Brain pericyte (primary cell): Measurements from ENCODE around the gene HGS.

Experiments
- DNase-seq: peaks from one replicate; pipeline ENCODE4 v3.0.0-alpha.2; 2012; ENCODE audit warnings: low read depth, low spot score

Gene HGS

DNA sequence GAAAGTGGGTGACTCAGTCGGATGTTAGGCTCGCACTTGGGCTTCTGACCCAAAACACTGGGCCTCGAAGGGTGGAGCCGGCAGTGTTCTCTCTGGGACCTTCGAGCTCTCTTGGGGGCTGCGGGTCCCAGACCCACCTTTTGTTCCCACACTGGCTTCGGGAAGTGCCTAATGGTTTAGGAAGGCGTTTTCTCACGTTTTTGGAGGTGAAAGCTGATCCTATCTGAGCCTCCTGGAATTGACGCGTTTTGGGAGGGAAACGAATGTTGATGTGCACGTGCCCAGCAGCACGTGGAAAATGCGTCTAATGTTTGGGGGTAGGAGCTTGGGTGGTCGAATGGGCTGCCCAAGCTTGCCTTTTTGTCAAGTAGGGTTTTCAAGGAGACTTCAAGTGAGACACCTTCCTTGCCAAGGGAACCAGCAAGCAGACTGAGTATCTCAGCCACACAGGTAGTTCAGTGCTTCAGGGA lies 666 bp downstream of the HGS start:
- DNase-seq: no peak

DNA sequence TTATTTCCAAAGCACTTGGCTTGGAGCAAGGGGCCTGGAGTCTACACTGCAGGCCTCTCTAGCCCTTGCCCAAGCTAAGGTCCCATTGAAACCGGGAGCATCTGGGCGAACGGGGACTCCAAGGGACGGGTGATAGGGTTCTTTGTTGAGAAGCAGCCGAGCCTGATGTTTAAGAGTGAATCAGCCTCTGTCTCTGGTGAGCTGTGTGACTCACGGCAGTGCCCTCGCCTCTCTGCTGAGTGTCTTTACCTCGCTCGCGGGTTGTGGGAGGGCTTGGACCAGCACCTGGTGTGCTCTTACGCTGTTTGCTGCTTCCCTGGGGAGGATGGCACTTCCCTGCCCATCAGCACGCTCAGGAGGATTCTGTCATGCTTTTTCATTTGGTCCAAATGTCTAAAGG lies 1.3 kb downstream of the HGS start:
- DNase-seq: no peak

DNA sequence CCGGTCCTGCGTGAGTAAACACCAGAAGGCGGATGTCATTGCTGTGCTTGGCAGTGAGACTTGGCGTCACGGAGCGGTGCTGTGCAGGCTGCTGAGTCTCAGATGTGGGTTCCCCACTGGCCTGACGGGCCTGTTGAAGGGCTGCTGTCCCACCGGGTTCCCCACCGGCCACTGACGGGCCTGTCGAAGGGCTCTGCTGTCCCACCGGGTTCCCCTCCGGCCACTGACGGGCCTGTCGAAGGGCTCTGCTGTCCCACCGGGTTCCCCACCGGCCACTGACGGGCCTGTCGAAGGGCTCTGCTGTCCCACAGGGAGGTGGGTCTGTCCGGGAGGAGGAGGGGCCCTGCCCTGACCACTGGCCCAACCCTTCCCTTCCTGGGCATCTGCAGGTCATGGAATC lies 2.8 kb downstream of the HGS start:
- DNase-seq: no peak

DNA sequence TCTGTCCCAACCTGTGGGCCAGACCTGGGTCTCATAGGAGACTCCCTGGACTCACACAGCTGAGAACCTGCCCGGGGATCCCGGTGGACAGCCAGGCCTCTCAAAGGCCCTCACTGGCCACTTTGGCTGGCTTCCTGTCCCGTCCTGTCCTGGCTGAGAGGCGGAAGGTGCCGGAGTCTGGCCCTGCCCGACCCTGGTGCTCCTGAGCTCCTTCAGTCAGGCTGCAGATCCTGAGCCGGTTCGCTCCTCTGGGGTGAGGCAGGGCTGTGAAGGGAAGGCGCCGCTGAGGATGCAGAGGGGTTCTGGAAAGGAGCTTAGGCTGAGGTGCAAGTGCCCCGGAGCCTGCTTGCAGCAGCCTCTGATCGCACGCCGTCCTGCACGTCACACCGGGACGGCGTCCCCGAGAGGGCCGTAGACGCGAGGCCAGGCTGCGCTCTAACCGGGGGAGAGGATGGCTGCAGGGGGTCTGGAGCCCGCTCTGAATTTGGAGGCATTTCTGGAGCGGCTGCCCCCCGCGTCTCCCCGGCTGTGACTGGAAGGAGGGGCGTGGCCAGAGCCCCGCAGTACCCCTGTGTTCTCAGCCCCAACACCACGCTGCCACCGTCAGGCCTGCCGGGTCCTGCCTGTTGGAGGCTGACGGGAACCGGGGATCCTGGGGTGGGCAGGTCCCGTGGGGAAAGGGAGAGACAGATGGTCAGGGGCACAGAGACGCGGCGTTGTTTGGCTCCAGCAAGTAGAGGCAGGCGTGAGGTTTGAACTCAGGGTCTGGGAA lies 4.1 kb downstream of the HGS start:
- no peak for DNase-seq

DNA sequence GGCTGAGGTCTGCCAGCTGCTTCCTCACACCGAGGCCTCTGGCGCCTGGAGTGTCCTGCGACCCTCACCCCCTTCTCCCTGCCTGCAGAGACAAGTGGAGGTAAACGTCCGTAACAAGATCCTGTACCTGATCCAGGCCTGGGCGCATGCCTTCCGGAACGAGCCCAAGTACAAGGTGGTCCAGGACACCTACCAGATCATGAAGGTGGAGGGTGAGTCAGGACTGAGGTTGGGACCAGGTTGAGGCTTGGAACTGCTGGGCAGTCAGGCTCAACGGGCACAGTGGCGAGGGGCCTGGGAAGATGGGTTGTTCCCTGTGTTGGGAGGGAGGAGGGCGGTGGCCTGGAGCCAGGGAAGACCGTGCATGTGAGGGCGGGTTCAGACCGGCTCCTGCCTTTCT lies 4.8 kb downstream of the HGS start:
- no peak for DNase-seq

DNA sequence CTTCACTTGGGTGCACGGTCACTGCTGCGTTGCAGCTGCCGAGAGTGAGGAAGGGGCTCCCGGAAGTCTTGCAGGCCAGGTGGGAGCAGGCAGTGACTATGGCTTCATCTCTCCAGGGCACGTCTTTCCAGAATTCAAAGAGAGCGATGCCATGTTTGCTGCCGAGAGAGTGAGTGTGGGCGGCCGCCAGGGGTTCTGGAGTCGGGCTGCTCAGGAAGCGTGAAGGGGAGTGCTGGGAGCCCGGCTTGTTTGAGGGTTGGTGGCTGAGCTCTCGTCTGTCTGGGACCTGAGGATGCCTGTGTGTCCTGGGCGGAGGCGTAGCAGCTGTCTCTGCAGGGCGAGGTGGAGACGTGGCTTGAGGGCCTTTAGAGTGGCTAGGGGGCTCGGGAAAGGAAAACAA lies 6.3 kb downstream of the HGS start:
- no peak for DNase-seq

DNA sequence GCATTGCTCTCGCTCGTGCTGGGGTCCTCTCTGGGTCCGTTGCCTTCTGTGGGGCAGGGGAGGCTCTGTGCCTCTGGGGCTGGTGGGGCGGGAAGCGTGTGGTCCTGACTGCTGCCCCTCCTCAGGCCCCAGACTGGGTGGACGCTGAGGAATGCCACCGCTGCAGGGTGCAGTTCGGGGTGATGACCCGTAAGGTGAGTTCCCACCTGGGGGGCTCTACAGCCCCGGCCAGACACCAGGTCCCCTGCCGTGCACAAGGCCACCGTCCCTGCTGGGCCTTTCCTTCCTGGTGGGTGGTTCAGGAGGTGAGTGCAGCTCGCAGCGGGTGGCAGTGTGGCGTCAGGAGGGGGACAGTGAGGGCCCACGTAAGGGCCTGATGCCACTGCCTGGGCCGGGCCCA lies 6.7 kb downstream of the HGS start:
- no peak for DNase-seq

DNA sequence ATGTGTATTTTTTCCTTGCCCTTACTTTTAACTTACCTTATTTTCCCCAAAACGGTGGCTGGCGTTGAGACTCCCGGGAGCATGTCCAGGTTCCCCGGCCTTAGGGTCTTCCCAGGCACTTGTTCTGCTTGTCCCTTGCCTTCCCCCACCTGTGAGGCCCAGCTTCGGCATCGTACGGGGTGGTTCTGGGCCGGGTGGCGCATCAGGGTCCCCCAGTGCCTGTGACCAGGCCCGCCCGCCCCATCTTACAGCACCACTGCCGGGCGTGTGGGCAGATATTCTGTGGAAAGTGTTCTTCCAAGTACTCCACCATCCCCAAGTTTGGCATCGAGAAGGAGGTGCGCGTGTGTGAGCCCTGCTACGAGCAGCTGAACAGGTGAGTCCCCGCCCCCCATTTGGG lies 7.4 kb downstream of the HGS start:
- no peak for DNase-seq

DNA sequence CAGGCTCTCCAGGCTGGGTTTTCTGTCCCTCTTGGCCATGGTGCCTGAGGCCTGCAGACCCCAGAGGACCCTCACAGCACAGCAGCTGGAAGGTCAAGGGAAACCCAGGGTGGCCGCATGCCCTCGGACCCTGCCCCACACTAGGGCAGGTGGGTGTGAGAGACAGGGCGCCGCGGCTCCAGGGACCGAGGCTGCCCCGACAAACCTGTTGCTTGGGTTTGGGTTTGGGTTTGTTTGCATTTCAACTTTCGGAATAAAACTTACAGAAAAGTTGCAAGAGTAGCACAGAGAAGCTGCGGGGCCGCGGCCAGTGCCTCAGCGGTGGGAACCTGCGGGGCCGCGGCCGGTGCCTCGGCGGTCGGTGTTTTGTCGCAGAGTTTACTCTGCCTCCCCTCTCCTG lies 7.8 kb downstream of the HGS start:
- no peak for DNase-seq

DNA sequence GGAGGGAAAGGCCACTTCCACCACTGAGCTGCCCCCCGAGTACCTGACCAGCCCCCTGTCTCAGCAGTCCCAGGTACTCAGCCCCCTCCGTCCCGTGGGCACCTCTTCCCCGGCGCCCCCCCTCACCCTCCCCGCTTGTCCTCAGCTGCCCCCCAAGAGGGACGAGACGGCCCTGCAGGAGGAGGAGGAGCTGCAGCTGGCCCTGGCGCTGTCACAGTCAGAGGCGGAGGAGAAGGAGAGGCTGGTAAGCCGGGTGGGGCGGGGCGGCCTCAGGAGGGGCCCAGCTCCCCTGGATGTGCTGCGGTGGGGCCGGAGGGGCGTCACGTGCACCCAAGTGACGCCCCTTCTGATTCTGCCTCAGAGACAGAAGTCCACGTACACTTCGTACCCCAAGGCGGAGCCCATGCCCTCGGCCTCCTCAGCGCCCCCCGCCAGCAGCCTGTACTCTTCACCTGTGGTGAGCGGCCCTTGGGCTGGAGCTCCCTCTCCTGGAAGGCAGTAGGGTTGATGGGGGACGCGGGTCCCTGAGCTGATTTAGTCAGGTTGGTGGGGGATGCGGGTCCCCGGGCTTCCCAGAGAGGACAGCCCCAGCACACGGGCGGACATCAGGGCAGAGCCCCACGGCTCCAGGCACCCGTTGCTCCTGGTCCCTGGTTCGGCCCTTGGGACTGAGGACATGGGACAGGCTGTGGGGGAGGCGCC lies 9.8 kb downstream of the HGS start:
- no peak for DNase-seq

DNA sequence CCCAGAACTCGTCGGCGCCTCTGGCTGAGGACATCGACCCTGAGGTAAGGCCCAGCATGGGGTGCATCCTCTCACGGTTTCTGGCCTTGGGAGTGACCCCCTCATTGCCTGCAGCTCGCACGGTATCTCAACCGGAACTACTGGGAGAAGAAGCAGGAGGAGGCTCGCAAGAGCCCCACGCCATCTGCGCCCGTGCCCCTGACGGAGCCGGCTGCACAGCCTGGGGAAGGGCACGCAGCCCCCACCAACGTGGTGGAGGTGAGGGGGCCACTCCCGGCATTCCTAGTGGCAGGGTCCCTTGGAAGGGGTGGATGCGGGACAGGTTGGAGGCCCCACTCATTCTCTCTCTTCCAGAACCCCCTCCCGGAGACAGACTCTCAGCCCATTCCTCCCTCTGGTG lies 11.0 kb downstream of the HGS start:
- DNase-seq: no peak

DNA sequence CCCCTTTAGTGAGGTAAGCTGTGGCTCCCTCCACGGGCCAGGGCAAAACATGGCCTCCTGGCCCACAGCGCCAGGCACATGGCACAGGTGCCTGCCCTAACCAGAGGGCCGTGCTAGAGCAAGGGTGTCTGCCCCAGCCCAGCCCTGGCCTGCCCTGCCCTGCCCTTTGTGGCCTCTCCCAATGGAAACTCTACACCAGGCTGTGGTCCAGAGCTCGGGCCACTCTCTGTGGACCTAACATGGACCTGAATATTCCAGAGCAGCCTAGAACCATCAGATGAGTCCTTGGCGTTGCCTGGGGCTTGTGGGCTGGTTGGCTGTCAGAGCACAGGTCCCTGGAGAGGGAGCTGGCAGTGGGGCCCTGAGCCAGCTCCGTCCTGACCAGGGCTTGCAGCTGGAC lies 11.4 kb downstream of the HGS start:
- DNase-seq: no peak

DNA sequence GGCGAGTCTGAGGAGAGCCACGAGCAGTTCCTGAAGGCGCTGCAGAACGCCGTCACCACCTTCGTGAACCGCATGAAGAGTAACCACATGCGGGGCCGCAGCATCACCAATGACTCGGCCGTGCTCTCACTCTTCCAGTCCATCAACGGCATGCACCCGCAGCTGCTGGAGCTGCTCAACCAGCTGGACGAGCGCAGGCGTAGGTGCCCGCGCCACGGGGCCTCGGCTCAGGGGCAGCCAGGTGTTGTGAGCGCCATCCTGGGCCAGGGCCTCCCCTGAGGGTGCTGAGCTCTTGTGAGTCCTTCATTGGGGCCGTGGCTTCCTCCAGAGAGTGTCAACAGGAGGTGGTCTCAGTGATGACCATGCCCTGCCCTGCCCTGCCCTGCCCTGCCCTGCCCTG lies 12.0 kb downstream of the HGS start:
- no peak for DNase-seq

DNA sequence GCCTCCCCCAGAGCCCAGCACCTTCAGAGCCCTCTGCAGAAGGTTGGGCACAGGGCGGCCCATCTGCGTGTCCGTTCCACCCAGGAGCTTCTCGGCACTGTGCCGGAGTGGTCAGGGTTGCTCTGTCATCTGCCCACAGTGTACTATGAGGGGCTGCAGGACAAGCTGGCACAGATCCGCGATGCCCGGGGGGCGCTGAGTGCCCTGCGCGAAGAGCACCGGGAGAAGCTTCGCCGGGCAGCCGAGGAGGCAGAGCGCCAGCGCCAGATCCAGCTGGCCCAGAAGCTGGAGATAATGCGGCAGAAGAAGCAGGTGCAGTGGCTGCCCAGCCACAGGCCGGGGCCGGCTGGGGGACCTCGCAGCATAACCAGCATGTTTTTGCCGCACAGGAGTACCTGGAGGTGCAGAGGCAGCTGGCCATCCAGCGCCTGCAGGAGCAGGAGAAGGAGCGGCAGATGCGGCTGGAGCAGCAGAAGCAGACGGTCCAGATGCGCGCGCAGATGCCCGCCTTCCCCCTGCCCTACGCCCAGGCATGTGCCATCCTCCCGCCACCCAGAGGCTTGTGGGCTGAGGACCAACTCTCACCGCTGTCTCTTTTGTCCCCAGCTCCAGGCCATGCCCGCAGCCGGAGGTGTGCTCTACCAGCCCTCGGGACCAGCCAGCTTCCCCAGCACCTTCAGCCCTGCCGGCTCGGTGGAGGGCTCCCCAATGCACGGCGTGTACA lies 12.6 kb downstream of the HGS start:
- DNase-seq: no peak

DNA sequence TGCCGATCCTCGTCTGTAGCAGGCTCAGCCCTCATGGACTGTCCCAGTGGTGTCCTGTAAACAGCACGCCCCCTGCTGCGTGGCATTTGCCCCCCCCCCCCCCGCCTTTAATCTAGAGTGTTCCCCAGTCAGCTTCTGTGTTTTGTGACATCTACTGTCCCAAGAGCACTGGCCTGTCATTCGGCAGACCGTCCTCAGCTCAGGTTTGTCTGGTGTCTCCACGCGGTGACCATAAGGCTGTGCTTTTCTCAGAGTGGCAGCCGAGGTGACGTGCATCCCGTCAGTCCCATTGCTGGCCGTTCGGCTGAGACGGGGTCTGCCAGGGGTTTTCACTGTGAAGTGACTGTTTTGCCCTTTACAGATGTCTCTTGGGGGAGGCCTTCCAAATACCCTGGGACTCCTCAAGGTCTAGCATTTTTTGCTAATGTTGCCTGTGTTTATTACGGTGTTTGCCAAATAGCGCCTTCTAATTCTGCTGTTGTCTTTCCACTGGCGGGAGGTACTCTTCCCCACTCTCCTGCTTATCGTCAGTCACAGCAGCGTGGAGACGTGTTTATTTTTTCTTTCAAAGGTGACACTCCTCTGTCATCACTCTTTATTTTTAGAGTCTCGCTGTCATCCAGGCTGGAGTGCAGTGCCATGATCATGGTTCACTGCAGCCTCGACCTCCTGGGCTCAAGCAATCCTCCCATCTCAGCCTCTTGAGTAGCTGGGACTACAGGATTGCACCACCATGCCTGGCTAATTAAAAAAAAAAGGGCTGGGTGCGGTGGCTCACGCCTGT lies 13.6 kb downstream of the HGS start:
- no peak for DNase-seq

DNA sequence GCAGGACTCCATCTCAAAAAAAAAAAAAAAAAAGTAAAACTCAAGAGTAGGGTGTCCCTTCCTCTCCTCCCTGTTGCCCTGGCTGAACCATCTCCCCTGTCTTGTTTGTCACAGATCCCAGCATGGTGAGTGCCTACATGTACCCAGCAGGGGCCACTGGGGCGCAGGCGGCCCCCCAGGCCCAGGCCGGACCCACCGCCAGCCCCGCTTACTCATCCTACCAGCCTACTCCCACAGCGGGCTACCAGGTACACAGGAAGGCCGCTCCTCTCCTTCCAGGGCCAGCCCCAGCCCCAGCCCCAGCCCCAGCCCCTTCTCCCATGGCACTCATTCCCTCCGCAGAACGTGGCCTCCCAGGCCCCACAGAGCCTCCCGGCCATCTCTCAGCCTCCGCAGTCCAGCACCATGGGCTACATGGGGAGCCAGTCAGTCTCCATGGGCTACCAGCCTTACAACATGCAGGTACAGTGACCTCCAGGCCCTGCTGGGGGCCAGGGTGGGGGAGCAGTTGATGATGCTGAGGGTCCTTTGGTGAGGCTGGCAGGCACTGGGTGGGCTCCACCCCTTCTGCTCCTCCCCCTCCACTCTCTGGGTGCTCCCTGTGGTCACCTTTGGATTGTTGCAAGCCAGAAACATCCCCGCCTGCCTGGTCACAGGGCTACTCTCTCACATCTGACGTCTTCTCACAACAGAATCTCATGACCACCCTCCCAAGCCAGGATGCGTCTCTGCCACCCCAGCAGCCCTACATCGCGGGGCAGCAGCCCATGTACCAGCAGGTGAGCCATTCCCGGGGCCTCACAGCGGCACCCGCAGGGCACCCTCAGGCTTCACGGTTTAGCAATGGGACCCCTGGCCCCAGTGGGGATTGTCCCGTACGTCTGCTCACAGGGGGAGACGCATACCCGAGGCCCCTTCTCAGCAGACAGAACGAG lies 16.8 kb downstream of the HGS start:
- no peak for DNase-seq

DNA sequence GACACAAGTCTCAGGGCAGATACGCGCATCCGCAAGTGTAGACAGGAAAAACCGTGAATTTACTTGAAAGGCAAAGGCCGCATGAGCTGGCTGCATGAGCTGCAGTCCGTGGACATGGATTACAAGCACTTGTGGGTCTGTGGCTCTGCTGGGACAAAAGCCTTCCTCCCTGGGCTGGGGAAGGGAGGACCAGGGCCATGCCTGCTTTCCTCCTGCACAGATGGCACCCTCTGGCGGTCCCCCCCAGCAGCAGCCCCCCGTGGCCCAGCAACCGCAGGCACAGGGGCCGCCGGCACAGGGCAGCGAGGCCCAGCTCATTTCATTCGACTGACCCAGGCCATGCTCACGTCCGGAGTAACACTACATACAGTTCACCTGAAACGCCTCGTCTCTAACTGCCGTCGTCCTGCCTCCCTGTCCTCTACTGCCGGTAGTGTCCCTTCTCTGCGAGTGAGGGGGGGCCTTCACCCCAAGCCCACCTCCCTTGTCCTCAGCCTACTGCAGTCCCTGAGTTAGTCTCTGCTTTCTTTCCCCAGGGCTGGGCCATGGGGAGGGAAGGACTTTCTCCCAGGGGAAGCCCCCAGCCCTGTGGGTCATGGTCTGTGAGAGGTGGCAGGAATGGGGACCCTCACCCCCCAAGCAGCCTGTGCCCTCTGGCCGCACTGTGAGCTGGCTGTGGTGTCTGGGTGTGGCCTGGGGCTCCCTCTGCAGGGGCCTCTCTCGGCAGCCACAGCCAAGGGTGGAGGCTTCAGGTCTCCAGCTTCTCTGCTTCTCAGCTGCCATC lies 17.7 kb downstream of the HGS start:
- DNase-seq: no peak

DNA sequence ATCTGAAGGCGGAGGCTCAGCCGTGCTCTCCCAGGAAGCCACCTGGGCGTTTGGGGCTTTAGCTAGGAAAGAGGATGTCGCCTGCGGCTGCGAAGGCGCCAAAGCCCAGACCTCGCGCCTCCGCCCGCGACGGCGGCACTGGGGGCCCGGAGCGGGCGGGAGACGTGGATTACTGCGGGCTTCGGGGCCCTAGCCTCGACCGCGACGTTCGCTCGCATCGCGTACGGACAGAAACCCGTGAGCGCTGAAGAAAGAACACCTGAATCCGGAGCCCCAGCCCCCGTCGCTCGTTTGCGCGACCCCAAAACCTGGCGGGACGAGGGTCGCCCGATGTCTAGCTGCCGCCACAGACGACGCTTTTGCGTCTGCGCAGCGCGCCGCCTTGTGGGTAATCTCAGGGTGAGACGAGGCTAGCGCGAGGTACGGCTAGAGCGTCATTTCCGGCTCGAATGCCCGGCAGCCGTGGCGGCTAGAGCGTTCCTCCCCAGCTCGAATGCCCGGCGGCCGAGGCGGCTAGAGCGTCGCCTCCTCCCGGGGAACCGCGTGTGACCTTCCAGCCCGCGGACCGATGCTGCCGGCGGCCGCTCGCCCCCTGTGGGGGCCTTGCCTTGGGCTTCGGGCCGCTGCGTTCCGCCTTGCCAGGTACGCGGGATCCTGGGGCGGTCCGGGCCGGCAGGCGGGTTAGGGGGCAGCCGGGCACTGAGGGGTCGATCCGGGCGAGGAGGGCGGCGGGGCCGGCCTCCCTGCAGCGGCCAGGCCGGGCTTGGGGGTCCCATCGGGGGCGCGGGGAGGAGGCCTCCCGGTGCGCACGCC lies 19.3 kb downstream of the HGS start, which contains the start of gene MRPL12:
MRPL12 (plus strand) TSS at position 434 of the 813 bp plus-strand sequence; CDS start at position 569, 135 bp downstream.
- DNase-seq: peak; percentile 69
